Right kidney (tissue), 1 donor: ENCODE measurements around the gene POLR1D.
"Not testable (repeated sequence)": the region's sequence is repeated elsewhere in the genome, so short reads cannot be mapped to it uniquely, and the experiment has no call there.

Source experiments
- DNase-seq: peaks from one replicate; pipeline ENCODE4 v3.0.0-alpha.2; 2016

POLR1D gene

GRCh38 chr13:27605610-27606200, 16.0 kb upstream of the POLR1D start:
- DNase-seq, result no peak

GRCh38 chr13:27607125-27607524, 14.6 kb upstream of the POLR1D start:
- DNase-seq, result no peak

GRCh38 chr13:27613628-27614027, 8.1 kb upstream of the POLR1D start:
- no peak for DNase-seq

GRCh38 chr13:27617881-27618321, 3.8 kb upstream of the POLR1D start:
- DNase-seq, result no peak

- DNase-seq, result no peak
Measured at GRCh38 chr13:27619093-27619727, 2.5 kb upstream of the POLR1D start.

GRCh38 chr13:27619728-27620376, 1.8 kb upstream of the POLR1D start:
- no peak for DNase-seq

- peak; percentile 94 for DNase-seq
Measured at GRCh38 chr13:27620377-27621115, 1.1 kb upstream of the POLR1D start, which contains the start of gene LNX2. Gene LNX2 (minus strand): TSS chr13:27620529. CDS start chr13:27581703, 38,826 bp downstream.

GRCh38 chr13:27621116-27621365, 651 bp upstream of the POLR1D start:
- DNase-seq, result no peak

- DNase-seq, result no peak
Measured at GRCh38 chr13:27622102-27622820, 569 bp downstream of the POLR1D start.

- no peak for DNase-seq
Measured at GRCh38 chr13:27622881-27623280, 1.2 kb downstream of the POLR1D start.

- DNase-seq, result no peak
Measured at GRCh38 chr13:27624071-27624470, 2.4 kb downstream of the POLR1D start.

- no peak for DNase-seq
Measured at GRCh38 chr13:27625839-27626238, 4.1 kb downstream of the POLR1D start.

GRCh38 chr13:27627380-27627779, 5.7 kb downstream of the POLR1D start:
- DNase-seq, result no peak

GRCh38 chr13:27628081-27628480, 6.4 kb downstream of the POLR1D start:
- no peak for DNase-seq

- DNase-seq, result not testable (repeated sequence)
Measured at GRCh38 chr13:27628766-27629165, 7.1 kb downstream of the POLR1D start.

- DNase-seq, result no peak
Measured at GRCh38 chr13:27631156-27631555, 9.5 kb downstream of the POLR1D start.

- no peak for DNase-seq
Measured at GRCh38 chr13:27631665-27632064, 10.0 kb downstream of the POLR1D start.

GRCh38 chr13:27632214-27632613, 10.5 kb downstream of the POLR1D start:
- no peak for DNase-seq

- DNase-seq, result no peak
Measured at GRCh38 chr13:27632648-27633047, 11.0 kb downstream of the POLR1D start.

- no peak for DNase-seq
Measured at GRCh38 chr13:27634231-27634630, 12.5 kb downstream of the POLR1D start.

- no peak for DNase-seq
Measured at GRCh38 chr13:27634791-27635190, 13.1 kb downstream of the POLR1D start.

- DNase-seq, result no peak
Measured at GRCh38 chr13:27635266-27635665, 13.6 kb downstream of the POLR1D start.
